Mucosa of descending colon (tissue), 3 donors: ENCODE results near the gene FOXK2. TPM values are rescaled to one million over a fixed set of nuclear protein-coding genes. Genes with fewer than 3 reads are reported as not detected.
A peak's percentile ranks its signal among the peaks of the same experiment; 100 is the strongest.

ENCODE experiments used
- ATAC-seq: fragments of 200-7000 bp; cut with Tn5 transposase; one replicate; pipeline ENCODE4 v1.9.1; 2020; ENCODE audit warnings: mild to moderate bottlenecking, moderate library complexity
- DNase-seq, 3 donors: peaks; one replicate each; pipeline ENCODE4 v3.0.0-alpha.2; 2020
- H3K36me3 ChIP-seq: fragments of 200-600 bp; one replicate; pipeline ENCODE4 v1.8.0; 2021; ENCODE audit warnings: low read depth, mild to moderate bottlenecking
- H3K4me1 ChIP-seq: fragments of 200-600 bp; one replicate; pipeline ENCODE4 v1.8.0; 2021; ENCODE audit warnings: low read depth, mild to moderate bottlenecking
- H3K4me3 ChIP-seq: fragments of 200-600 bp; one replicate; pipeline ENCODE4 v1.8.0; 2021; ENCODE audit warnings: mild to moderate bottlenecking
- H3K9me3 ChIP-seq: fragments of 200-600 bp; one replicate; pipeline ENCODE4 v1.8.0; 2021; ENCODE audit warnings: mild to moderate bottlenecking
- intact Hi-C, 2 donors: fragments of 100-400 bp; cut with DNase I in 1 of 2; cut with micrococcal nuclease in 1 of 2; formaldehyde crosslinking; loops; one replicate each; pipeline versions ENCODE4 v1.11.0 to v1.11.1; 2022; cut with DNase I, micrococcal nuclease
- total RNA-seq, 3 donors: library from RNA; stranded (reverse); fragmentation: NEBNext Ultra II Directional in 2 of 3; extraction: Animal tissue kit (Norgen Biotek cat#: 25700) in 2 of 3; gene quantifications; one replicate each; pipeline versions ENCODE4 v1.2.1 to v1.2.4, GENCODE V29; 2021 to 2023
- TF ChIP-seq, protein P1 (sequence below): fragments of 200-600 bp; IDR thresholded peaks from one replicate; pipeline ENCODE4 v1.8.0; 2022; ENCODE audit warnings: antibody characterized with exemption, mild to moderate bottlenecking
- donor health status: DM: no; HTN: no; CAD: no; lungs with moderate emphysema.
- donor health status: DM: no; HTN: no; CAD: no.
- donor health status: DM: no; HTN: yes; CAD: no.

The FOXK2 gene
- total RNA-seq, 3 donors from 2014 or later = 39.7 to 62.3 (median 43.5) TPM

GRCh38 chr17:82648742-82649331 lies 129.3 kb downstream of the FOXK2 start:
- no peaks in the 10 kb centered on the region for H3K9me3 ChIP-seq
- TF ChIP-seq, protein P1, sequence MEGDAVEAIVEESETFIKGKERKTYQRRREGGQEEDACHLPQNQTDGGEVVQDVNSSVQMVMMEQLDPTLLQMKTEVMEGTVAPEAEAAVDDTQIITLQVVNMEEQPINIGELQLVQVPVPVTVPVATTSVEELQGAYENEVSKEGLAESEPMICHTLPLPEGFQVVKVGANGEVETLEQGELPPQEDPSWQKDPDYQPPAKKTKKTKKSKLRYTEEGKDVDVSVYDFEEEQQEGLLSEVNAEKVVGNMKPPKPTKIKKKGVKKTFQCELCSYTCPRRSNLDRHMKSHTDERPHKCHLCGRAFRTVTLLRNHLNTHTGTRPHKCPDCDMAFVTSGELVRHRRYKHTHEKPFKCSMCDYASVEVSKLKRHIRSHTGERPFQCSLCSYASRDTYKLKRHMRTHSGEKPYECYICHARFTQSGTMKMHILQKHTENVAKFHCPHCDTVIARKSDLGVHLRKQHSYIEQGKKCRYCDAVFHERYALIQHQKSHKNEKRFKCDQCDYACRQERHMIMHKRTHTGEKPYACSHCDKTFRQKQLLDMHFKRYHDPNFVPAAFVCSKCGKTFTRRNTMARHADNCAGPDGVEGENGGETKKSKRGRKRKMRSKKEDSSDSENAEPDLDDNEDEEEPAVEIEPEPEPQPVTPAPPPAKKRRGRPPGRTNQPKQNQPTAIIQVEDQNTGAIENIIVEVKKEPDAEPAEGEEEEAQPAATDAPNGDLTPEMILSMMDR = no peak
- H3K4me3 ChIP-seq = no peak overlapping the region
- intact Hi-C loops = loop anchor here in 1 of 2 donors (10.0 kb wide), 1 partner anchor 54 kb away; no protein-coding TSS in a partner anchor
- H3K36me3 ChIP-seq = no peaks in the 10 kb centered on the region
- peak; percentile 28 for ATAC-seq
- DNase-seq = peak; percentile 62 to 86 (median 79)
- peaks cover 30% of the 10 kb centered on the region for H3K4me1 ChIP-seq

- peaks cover 37% of the 10 kb centered on the region for H3K4me1 ChIP-seq
- no peak for ATAC-seq
- TF ChIP-seq, protein P1 = no peak
These were observed 130.1 kb downstream of the FOXK2 start for GRCh38 chr17:82649501-82650261.

GRCh38 chr17:82650723-82651122 lies 131.2 kb downstream of the FOXK2 start:
- TF ChIP-seq, protein P1 = no peak
- Histone ChIP-seq H3K4me1 (peaks cover 33% of the 10 kb centered on the region), H3K36me3 (no peaks in the 10 kb centered on the region), H3K4me3 (no peak overlapping the region), H3K9me3 (no peaks in the 10 kb centered on the region)
- DNase-seq (no peak), ATAC-seq (no peak)
- intact Hi-C loops = no loop called here

More at GRCh38 chr17:82649501-82650261, 130.1 kb downstream of the FOXK2 start:
- no peak overlapping the region for H3K4me3 ChIP-seq
- H3K36me3 ChIP-seq = no peaks in the 10 kb centered on the region
- no peaks in the 10 kb centered on the region for H3K9me3 ChIP-seq
- no peak for DNase-seq
- intact Hi-C loops = loop anchor here in 1 of 2 donors (10.0 kb wide), 1 partner anchor 55 kb away; no protein-coding TSS in a partner anchor

GRCh38 chr17:82653651-82654528 lies 134.4 kb downstream of the FOXK2 start:
- Histone ChIP-seq H3K4me3 (no peak overlapping the region), H3K36me3 (no peaks in the 10 kb centered on the region), H3K9me3 (no peaks in the 10 kb centered on the region), H3K4me1 (peaks cover 15% of the 10 kb centered on the region)
- DNase-seq (peak in 1 of 3 donors; percentile 51), ATAC-seq (peak; percentile 4)
- intact Hi-C loops = loop anchor here in 1 of 2 donors (2.0 kb wide), 1 partner anchor 51 kb away; no protein-coding TSS in a partner anchor
- TF ChIP-seq, protein P1 = no peak

Other genes with a start within 250 kb of the FOXK2 start
- gene CSNK1D, start 246.0 kb upstream of the FOXK2 start, total RNA-seq = 100 to 1,000 TPM; 177 to 221 (median 189) TPM
- 10 to 100 TPM in 2 of 3 donors, 1 to 10 TPM in 1; 10.0 to 12.8 (median 12.3) TPM for gene CD7, start 202.1 kb upstream of the FOXK2 start, total RNA-seq
- gene SECTM1, start 186.0 kb upstream of the FOXK2 start, total RNA-seq = 100 to 1,000 TPM; 127 to 268 (median 213) TPM
- gene TEX19, start 160.5 kb upstream of the FOXK2 start, total RNA-seq = not detected
- not detected for gene UTS2R, start 148.0 kb upstream of the FOXK2 start, total RNA-seq
- gene HEXD, start 101.4 kb upstream of the FOXK2 start, total RNA-seq = 10 to 100 TPM; 25.3 to 54.6 (median 42.1) TPM
- gene OGFOD3, start 101.1 kb upstream of the FOXK2 start, total RNA-seq = 10 to 100 TPM; 26.2 to 28.8 (median 26.2) TPM
- gene CYBC1, start 69.0 kb upstream of the FOXK2 start, total RNA-seq = 10 to 100 TPM; 79.2 to 90.5 (median 81.0) TPM
- gene NARF, start 61.0 kb upstream of the FOXK2 start, total RNA-seq = 10 to 100 TPM; 49.7 to 56.0 (median 55.9) TPM
- 10 to 100 TPM; 69.0 to 76.0 (median 74.4) TPM for gene WDR45B, start 128.7 kb downstream of the FOXK2 start, total RNA-seq
- gene RAB40B, start 179.0 kb downstream of the FOXK2 start, total RNA-seq = 10 to 100 TPM; 21.0 to 52.4 (median 23.9) TPM
- 10 to 100 TPM; 30.8 to 36.1 (median 34.8) TPM for gene FN3KRP, start 197.0 kb downstream of the FOXK2 start, total RNA-seq
- gene FN3K, start 215.9 kb downstream of the FOXK2 start, total RNA-seq = 10 to 100 TPM; 39.4 to 45.5 (median 40.8) TPM
- 10 to 100 TPM; 41.3 to 76.0 (median 55.4) TPM for gene TBCD, start 232.3 kb downstream of the FOXK2 start, total RNA-seq